GM18499 (cell line): ENCODE results near the gene GSE1.
"Not testable (repeated sequence)": the region's sequence is repeated elsewhere in the genome, so short reads cannot be mapped to it uniquely, and the experiment has no call there.

Experiments
- ATAC-seq: cut with Tn5 transposase; IDR thresholded peaks from one replicate; pipeline ENCODE4 v1.9.1; 2021; ENCODE audit warnings: moderate number of reproducible peaks; ENCODE audit not compliant: insufficient read depth, unreplicated experiment

Gene GSE1

GRCh38 chr16:85588562-85589503 lies 24.3 kb upstream of the GSE1 start:
- no peak for ATAC-seq

DNA sequence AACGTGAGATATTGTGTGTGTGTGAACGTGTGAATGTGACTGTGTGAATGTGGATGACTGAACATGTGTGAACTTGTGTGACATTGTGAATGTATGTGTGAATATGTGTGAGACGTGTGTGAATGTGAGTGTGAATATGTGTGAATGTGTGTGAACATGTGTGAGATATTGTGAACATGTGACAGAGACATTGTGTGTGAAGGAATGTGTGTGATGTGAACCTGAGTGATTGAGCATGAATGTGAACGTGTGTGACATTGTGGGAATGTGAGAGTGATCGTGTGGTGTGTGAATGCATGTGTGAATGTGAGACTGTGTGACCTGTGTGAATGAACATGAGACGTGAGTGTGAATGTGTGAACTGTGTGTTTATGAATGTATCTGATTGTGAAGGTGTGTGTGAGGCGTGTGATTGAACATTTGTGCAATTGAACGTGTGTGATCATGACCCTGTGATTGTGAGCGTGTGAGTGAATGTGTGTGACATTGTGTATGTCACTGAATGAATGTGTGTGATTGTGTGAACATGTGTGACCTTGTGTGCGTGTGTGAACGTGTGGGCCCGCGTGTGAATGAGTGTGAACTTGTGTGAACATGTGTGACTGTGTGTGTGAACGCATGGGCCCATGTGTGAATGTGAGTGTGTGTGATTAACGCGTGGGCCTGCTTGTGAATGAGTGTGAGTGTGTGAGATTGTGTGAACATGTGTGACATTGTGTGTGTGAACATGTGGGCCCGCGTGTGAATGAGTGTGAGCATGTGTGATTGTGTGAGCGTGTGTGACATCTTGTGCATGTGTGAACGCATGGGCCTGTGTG lies 23.2 kb upstream of the GSE1 start:
- ATAC-seq = no peak

DNA sequence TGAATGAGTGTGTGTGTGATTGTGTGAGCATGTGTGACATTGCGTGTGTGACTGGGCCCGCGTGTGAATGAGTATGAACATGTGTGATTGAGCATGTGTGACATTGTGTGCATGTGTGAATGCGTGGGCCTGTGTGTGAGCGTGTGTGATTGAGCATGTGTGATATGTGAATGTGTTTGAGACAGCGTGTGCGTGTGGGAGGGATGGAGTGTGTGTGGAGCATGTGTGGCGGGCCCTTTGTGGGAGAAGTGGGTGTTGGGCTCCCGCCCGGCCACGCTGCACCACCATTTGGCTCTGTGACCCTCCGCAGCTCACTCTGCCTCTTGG lies 22.7 kb upstream of the GSE1 start:
- ATAC-seq = no peak

- no peak for ATAC-seq
These were observed 21.7 kb upstream of the GSE1 start for GRCh38 chr16:85591381-85591780.

DNA sequence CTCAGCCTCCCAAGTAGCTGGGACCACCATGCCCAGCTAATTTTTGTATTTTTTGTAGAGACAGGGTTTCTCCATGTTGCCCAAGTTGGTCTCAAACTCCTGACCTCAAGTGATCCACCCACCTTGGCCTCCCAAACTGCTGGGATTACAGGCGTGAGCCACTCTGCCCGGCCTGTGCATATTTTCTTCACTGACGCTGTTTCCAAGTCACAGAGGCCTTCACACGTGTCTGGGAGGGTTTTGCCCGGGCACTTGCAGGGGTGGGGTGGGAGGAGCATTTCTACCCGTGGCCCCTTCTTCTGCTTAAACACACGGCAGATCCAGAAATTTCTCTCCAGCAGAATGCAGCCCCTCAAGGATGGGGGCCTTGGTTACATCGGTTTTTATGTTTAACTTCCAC lies 20.8 kb upstream of the GSE1 start:
- not testable (repeated sequence) for ATAC-seq

- no peak for ATAC-seq
These were observed 20.2 kb upstream of the GSE1 start for GRCh38 chr16:85592700-85593493.

DNA sequence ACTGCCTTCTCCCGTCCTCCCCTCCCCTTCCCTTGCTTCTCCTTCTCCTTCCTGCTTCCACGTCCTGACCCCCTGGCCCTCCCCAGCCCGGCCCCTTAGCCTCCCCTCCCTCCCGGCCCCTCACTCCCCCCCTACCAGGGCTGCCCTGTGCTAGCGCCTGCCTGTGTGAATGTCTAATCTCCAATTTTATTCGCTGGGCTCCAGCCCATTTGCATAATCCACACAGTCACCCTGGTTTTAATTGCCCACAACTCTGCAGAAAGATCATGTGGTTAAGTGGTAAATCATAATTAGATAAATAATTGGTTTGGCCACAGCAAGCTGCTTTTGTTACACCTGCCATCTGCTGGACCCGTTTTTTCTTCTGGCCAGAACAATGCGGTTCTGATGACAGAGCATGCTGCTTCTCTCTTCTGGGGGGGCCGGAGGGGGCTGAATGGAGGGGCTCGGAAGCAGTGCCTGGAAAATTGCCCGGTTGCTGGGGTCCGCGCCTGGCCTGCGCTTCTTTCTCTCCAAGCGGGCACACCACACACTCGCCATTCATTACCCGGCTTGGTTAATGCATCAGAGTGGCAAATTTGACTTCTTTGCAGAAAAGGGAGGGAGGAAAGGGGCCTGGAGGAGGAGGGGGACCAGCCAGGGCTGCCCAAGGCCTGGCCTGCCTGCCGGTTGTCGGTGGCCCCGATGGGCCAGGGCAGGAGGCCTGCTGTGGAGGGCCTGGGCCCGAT lies 19.5 kb upstream of the GSE1 start:
- ATAC-seq = no peak

- no peak for ATAC-seq
These were observed 18.7 kb upstream of the GSE1 start for GRCh38 chr16:85594273-85594977.

GRCh38 chr16:85594978-85595661 lies 18.0 kb upstream of the GSE1 start:
- no peak for ATAC-seq

- ATAC-seq = no peak
These were observed 17.2 kb upstream of the GSE1 start for GRCh38 chr16:85595812-85596502.

DNA sequence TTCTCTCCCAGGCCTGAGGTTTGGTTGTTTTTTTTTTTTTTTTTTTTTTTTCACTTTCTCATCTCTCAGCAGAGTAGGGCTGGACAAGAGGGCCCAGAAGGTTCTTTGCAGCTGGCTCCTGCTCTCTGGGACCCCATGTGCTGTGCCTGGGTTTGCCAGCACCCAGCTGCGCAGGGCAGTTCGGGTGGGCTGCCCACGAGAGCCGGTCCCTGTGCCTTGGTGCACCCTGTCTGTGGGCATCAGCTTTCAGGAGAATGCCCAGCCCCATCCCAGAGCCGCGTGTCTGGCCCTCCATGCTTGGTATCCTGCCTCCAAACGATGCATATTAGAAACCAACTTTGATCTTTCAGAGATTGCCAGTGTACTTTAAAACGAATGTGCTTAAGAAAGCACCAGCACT lies 15.0 kb upstream of the GSE1 start:
- no peak for ATAC-seq

GRCh38 chr16:85600078-85600477 lies 13.0 kb upstream of the GSE1 start:
- no peak for ATAC-seq

GRCh38 chr16:85600530-85601271 lies 12.4 kb upstream of the GSE1 start:
- ATAC-seq = no peak

- ATAC-seq = no peak
These were observed 11.9 kb upstream of the GSE1 start for GRCh38 chr16:85601272-85601639.

- ATAC-seq = no peak
These were observed 11.3 kb upstream of the GSE1 start for GRCh38 chr16:85601730-85602401.

- ATAC-seq = no peak
These were observed 10.5 kb upstream of the GSE1 start for GRCh38 chr16:85602402-85603202.
